ENCODE data around the gene MAP2K2.

DNA sequence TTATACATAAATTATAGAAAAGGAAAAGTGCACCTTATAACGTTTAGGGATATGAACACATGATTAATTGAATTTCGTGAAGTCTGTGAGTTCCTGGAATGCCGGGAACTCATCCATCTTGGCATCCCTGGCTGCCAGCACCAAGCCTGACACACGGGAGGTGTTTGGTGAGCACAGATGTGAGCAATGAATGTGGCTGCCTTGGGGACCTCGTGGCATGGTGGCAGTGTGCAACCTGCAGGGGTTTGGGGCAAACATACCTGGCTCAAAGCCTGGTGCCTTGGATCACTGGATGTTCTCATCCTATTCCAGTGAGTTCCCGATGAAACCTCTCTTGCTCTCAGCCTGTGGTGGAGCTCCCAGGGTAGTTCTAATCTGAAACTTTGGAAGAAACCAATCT, 10.4 kb upstream of the MAP2K2 start:
- TF ChIP-seq RFX5 (IDR thresholded peaks at IDR 0.05) (no peak), MYC (IDR thresholded peaks at IDR 0.05; ENCODE audit: borderline replicate concordance, low read length) (no peak)

All from A549 (cell line).